Spleen (tissue), 7 donors: ENCODE results near the gene PDE3A.

Experiments used
- CTCF ChIP-seq, 11 experiments: fragments of 200-600 bp in 7 of 11; fragments of 450-650 bp in 4 of 11; sonication (generic) in 4 of 11; IDR thresholded peaks in 8 of 11; conservative IDR thresholded peaks in 3 of 11; 1 replicate in 7 of 11; 2 replicates in 4 of 11; pipeline versions ENCODE4 v1.4.0 to v1.8.0; 2016 to 2021; ENCODE audit warnings: antibody characterized with exemption in 11 of 11, inconsistent platforms in 4 of 11, mild to moderate bottlenecking in 1 of 11
- POLR2A ChIP-seq, 3 donors: fragments of 450-650 bp; IDR thresholded peaks; one replicate each; pipeline ENCODE4 v1.5.1; 2017; ENCODE audit warnings: antibody characterized with exemption in 3 of 3, mild to moderate bottlenecking in 1 of 3
- POLR2AphosphoS5 ChIP-seq, 3 donors: sonication (generic); formaldehyde crosslinking; IDR thresholded peaks; one replicate each; pipeline ENCODE4 v1.5.1; 2017; ENCODE audit warnings: antibody characterized with exemption in 3 of 3
- donor health status: DM: no; HTN: no; CAD: no; lungs with moderate emphysema.
- donor health status: DM: no; HTN: no; CAD: no.
- donor health status: DM: no; HTN: no; CAD: no.

GRCh38 chr12:20731274-20731673 is 362.9 kb downstream of the PDE3A start:
- TF ChIP-seq POLR2A (IDR thresholded peaks at IDR 0.05) (no peak), CTCF (IDR thresholded peaks at IDR 0.05 in 8 of 11, conservative IDR thresholded peaks at IDR 0.05 in 3 of 11) (no peak), POLR2AphosphoS5 (IDR thresholded peaks at IDR 0.05) (no peak)
